Calu3 (cell line): Measurements from ENCODE around the gene BIRC7. TPM values are rescaled to one million over a fixed set of nuclear protein-coding genes. Genes with fewer than 3 reads are reported as not detected.

Experiments used
- BruUV-seq: library from RNA; stranded (reverse); fragments of 400-500 nt; replicated peaks from 2 replicates; lab custom pipeline; 2021; lab: Mats Ljungman, UMichigan
- CTCF ChIA-PET: fragments of 300-600 bp; sonication (Branson Sonifier 250); formaldehyde crosslinking; loops from one replicate; lab custom pipeline; 2022; ENCODE audit warnings: antibody characterized with exemption; lab: Charles Lee
- DNase-seq: peaks from one replicate; pipeline ENCODE4 v3.0.0; 2022
- H3K27ac Mint-ChIP-seq: one replicate; pipeline ENCODE4 v1.8.0; 2022; ENCODE audit warnings: mixed read lengths; ENCODE audit not compliant: unreplicated experiment
- H3K27me3 Mint-ChIP-seq: one replicate; pipeline ENCODE4 v1.8.0; 2022; ENCODE audit warnings: mixed read lengths; ENCODE audit not compliant: unreplicated experiment
- H3K36me3 Mint-ChIP-seq: one replicate; pipeline ENCODE4 v1.8.0; 2022; ENCODE audit warnings: mild to moderate bottlenecking, moderate library complexity, mixed read lengths; ENCODE audit not compliant: insufficient read depth, unreplicated experiment
- H3K4me1 Mint-ChIP-seq: one replicate; pipeline ENCODE4 v1.8.0; 2022; ENCODE audit warnings: mild to moderate bottlenecking, low read depth, mixed read lengths; ENCODE audit not compliant: unreplicated experiment
- H3K4me3 Mint-ChIP-seq: one replicate; pipeline ENCODE4 v1.8.0; 2022; ENCODE audit warnings: mild to moderate bottlenecking, low read depth, moderate library complexity, mixed read lengths; ENCODE audit not compliant: unreplicated experiment
- H3K9me3 Mint-ChIP-seq: one replicate; pipeline ENCODE4 v1.8.0; 2022; ENCODE audit warnings: low read depth, mixed read lengths; ENCODE audit not compliant: unreplicated experiment
- CTCF ChIP-seq: fragments of 200-600 bp; IDR thresholded peaks from one replicate; pipeline ENCODE4 v1.8.0; 2022; ENCODE audit warnings: antibody characterized with exemption; ENCODE audit not compliant: unreplicated experiment
- intact Hi-C: fragments of 100-400 bp; cut with micrococcal nuclease; formaldehyde crosslinking; loops from one replicate; pipeline ENCODE4 v1.10.0; 2022; ENCODE audit not compliant: unreplicated experiment
- total RNA-seq: library from RNA; stranded (reverse); gene quantifications from 2 replicates; pipeline ENCODE4 v1.2.3, GENCODE V29; 2022

The BIRC7 gene
- total RNA-seq, 1 experiment from 2014 or later = 0.26 TPM

- no peak for TF ChIP-seq CTCF
- CTCF ChIA-PET = no interaction called here
- no TSS peak for BruUV-seq
- H3K36me3 Mint-ChIP-seq = peaks cover 54% of the 10 kb centered on the region
- H3K27me3 Mint-ChIP-seq = peaks cover 4% of the 10 kb centered on the region
- peak overlapping the region; percentile 11 for H3K27ac Mint-ChIP-seq
- no peak for DNase-seq
- intact Hi-C loops = no loop called here
- no peaks in the 10 kb centered on the region for H3K4me1 Mint-ChIP-seq
- H3K4me3 Mint-ChIP-seq = no peak overlapping the region
- H3K9me3 Mint-ChIP-seq = no peaks in the 10 kb centered on the region
These were observed 51.3 kb downstream of the BIRC7 start for GRCh38 chr20:63286781-63287696.

- TF ChIP-seq CTCF = no peak
- Mint-ChIP-seq H3K4me1 (no peaks in the 10 kb centered on the region), H3K9me3 (no peaks in the 10 kb centered on the region), H3K36me3 (peaks cover 52% of the 10 kb centered on the region), H3K27ac (no peak overlapping the region), H3K27me3 (peaks cover 13% of the 10 kb centered on the region), H3K4me3 (no peak overlapping the region)
- intact Hi-C loops = no loop called here
- BruUV-seq = no TSS peak
- DNase-seq = no peak
- CTCF ChIA-PET = no interaction called here
These were observed 52.2 kb downstream of the BIRC7 start for GRCh38 chr20:63287697-63288580.

- DNase-seq = no peak
- peaks cover 53% of the 10 kb centered on the region for H3K36me3 Mint-ChIP-seq
- no TSS peak for BruUV-seq
- H3K27me3 Mint-ChIP-seq = peaks cover 21% of the 10 kb centered on the region
- H3K4me3 Mint-ChIP-seq = no peak overlapping the region
- intact Hi-C loops = no loop called here
- no peaks in the 10 kb centered on the region for H3K4me1 Mint-ChIP-seq
- TF ChIP-seq CTCF = no peak
- CTCF ChIA-PET = no interaction called here
- H3K9me3 Mint-ChIP-seq = no peaks in the 10 kb centered on the region
- no peak overlapping the region for H3K27ac Mint-ChIP-seq
These were observed 53.0 kb downstream of the BIRC7 start for GRCh38 chr20:63288581-63289251.
